Urothelium cell line (cell line): Measurements from ENCODE around the gene LHFPL5.

Experiments
- DNase-seq: peaks from one replicate; pipeline ENCODE4 v3.0.0; 2011; ENCODE audit warnings: low spot score, mixed read lengths
- FAIRE-seq: peaks from 2 replicates; lab custom pipeline; 2011; peaks lifted over from hg19 to GRCh38; lab: Jason Lieb, UNC

LHFPL5 gene

GRCh38 chr6:35790683-35791082 is 14.5 kb upstream of the LHFPL5 start:
- FAIRE-seq (no peak), DNase-seq (no peak)

GRCh38 chr6:35794536-35795452 is 10.4 kb upstream of the LHFPL5 start:
- peak; percentile 79 for FAIRE-seq
- no peak for DNase-seq

DNA sequence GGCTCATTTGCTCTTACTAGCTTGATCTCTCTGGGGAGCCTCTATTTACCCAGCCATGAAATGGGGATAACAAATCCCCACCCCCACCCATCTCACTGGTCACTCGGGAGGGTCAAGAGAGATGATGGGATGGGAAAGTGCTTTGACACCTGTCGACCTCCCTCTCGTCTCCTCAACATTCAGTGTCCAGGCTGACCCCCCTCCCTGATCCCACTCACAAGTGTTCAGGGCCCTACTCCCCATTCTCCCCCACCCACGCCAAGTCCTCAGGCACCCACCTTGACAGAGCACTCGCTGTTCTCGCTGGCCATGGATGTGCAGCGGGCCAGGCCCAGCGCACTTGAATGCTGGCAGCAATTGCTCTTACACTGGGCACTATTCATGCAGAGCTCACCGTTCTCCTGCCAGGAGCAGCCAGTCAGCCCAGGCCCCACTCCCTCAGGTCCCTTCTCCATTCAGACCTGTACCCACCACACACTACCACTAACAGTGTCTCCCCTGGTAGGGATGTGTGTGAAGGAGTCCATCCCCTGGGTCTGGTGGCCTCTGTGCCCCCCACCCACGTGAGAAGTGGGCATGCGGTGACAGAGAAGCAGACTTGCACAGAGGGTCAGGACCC is 9.6 kb upstream of the LHFPL5 start:
- FAIRE-seq (peak; percentile 72), DNase-seq (no peak)

DNA sequence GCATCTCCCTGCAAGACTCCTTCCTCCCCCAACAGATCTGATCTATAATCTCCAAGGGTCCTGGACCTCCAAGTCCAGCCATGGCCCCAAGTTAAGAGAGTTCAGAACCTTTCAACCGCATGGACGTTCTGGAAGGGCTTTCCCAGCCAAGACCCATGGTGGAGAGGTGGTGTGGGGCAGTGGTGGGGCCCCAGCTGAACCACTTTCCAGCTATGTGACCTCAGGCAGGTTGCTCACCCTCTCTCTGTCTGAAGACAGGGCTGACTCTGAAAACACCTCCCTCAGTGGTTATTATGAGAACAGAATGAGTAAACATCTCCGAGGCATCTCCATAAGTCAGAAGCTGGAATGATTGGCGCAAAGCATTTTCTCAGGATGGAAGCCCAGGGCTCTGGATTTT is 8.9 kb upstream of the LHFPL5 start:
- FAIRE-seq = no peak
- DNase-seq = no peak

GRCh38 chr6:35797837-35798526 is 7.2 kb upstream of the LHFPL5 start:
- DNase-seq = no peak
- FAIRE-seq = peak; percentile 72

GRCh38 chr6:35798706-35799105 is 6.4 kb upstream of the LHFPL5 start:
- no peak for FAIRE-seq
- no peak for DNase-seq

DNA sequence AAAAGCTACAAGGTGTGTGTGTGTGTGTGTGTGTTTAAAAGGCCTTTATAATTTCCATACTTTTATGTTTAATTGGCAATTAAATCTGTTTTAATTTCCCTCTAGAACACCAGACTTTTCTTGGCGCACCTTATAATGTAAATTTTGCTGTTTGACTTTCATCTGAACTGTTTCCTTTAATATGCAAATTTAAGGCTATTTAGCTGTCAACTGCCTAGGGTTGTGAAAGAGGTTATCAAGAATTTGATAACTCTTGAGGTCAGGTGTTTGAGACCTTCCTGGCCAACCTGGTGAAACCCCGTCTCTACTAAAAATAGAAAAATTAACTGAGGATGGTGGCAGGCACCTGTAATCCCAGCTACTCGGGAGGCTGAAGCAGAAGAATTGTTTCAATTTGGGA is 4.0 kb upstream of the LHFPL5 start:
- DNase-seq (no peak), FAIRE-seq (no peak)

- DNase-seq (no peak), FAIRE-seq (no peak)
These were observed 3.5 kb downstream of the LHFPL5 start for GRCh38 chr6:35808688-35809087.

DNA sequence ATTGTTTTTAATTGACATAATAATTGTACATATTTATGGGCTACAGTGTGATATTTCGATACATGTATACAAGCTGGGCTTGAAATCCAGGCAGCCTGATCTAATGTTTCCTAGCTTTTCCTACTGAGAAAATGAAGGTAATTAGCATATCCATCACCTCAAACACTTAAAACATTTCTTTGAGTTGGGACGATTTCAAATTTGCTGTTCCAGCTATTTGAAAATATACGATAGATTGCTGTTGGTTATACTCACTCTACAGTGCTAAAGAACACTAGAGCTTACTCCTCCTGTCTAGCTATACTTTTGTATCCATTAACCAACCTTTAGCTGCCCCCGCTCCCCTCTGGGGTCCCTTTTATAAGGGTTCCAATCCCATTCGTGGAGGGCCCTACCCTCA is 4.7 kb downstream of the LHFPL5 start:
- FAIRE-seq = no peak
- DNase-seq = no peak

GRCh38 chr6:35810971-35811698 is 6.0 kb downstream of the LHFPL5 start:
- FAIRE-seq (peak; percentile 67), DNase-seq (peak; percentile 67)

- FAIRE-seq (no peak), DNase-seq (no peak)
These were observed 6.5 kb downstream of the LHFPL5 start for GRCh38 chr6:35811699-35811995.

DNA sequence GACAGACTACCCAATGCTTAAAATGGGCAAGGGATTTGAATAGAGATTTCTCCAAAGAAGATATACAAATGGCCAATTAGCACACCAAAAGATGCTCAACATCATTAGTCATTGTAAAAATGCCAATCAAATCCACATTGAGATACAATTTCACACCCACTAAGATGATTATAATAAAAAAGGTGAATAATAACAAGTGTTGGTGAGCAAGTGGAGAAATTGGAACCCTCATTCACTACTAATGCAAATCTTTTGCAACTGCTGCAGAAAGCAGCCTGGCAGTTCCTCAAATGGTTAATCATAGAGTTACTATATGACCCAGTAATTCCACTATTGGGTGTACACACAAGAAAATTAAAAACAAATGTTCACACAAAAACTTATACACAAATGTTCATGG is 12.4 kb downstream of the LHFPL5 start:
- DNase-seq (no peak), FAIRE-seq (no peak)

DNA sequence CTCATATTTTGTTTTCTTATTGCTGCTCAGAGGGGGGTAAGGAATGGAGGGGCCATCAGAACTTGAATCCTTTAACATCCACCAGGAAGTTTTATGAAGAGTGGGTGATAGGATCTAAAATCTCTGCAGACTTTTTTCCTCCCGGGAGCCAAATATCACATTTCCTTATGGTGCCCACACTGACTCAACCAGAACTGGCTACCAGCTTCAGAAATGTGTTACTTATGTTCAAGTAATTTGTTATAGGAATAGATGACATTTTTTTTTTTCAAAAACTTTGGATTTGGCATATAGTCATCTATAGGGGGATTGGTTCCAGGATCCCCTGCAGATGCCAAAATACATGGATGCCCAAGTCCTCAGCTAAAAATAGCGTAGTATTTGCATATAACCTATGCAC is 18.4 kb downstream of the LHFPL5 start:
- no peak for FAIRE-seq

GRCh38 chr6:35824552-35825192 is 19.5 kb downstream of the LHFPL5 start:
- DNase-seq (no peak), FAIRE-seq (no peak)

More for the DNA sequence above, 18.4 kb downstream of the LHFPL5 start:
- DNase-seq = no peak

DNA sequence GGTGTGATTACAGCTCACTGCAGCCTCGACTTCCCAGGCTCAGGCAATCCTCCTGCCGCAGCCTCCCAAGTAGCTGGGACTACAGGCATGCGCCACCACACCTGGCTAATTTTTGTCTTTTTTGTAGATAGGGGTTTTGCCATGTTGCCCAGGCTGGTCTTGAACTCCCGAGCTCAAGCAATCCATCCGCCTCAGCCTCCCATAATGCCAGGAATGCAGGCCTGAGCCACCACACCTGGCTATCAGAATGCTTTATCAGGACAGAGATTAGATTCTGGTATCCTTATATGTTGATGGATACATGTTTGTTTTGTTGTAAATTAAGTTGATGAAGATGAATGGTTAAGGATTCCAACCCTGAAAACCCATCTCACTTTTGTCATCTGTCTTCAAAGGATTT is 24.2 kb downstream of the LHFPL5 start:
- no peak for FAIRE-seq
- DNase-seq = no peak

GRCh38 chr6:35831257-35832007 is 26.3 kb downstream of the LHFPL5 start:
- FAIRE-seq (no peak), DNase-seq (no peak)

DNA sequence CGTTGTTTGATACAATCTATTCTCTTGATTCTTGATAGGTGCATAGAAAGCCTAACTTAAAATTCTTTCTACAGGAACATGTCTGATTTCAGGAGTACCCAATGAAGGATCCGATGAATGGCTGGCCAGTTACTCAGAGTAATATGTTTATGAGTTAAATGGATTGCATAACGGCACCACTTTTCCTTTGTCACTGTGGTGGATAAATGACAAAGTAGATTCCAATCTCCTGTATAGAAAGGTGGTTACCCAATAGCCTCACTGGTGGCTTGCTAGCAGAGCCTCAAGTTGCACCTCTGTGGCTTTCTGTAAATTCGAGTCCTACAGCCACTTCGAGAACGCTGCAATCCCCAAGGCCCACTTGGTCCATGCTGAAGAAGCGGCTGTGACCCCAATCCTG is 28.4 kb downstream of the LHFPL5 start:
- FAIRE-seq = no peak
- no peak for DNase-seq

GRCh38 chr6:35839019-35839418 is 33.9 kb downstream of the LHFPL5 start:
- FAIRE-seq = no peak

GRCh38 chr6:35842381-35842780 is 37.2 kb downstream of the LHFPL5 start:
- no peak for DNase-seq
- FAIRE-seq = no peak

More at GRCh38 chr6:35839019-35839418, 33.9 kb downstream of the LHFPL5 start:
- DNase-seq = no peak

DNA sequence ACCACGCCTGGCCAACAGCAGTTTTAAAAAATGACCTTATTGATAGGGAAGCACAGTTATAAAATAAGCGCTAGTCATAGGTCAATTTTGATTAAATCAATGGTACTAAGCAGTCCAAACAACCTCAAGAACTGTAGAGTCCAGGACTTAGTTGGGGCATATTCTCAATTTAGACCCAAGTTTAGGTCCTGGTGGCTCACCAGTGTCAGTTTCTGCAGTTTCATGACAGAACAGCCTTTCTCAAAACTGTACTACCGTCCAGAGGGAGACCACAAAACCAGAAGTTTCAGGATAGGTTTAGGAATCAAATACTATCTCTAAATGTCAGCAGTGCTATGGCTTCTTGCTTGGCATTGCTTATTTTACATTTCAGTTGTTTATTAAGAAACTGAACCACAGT is 39.1 kb downstream of the LHFPL5 start:
- DNase-seq = no peak

More for the DNA sequence above, 39.1 kb downstream of the LHFPL5 start:
- no peak for FAIRE-seq
